ENCODE data around the gene CDX2.

GRCh38 chr13:27977476-27978300 lies 8.6 kb upstream of the CDX2 start:
- TF ChIP-seq, protein P1, sequence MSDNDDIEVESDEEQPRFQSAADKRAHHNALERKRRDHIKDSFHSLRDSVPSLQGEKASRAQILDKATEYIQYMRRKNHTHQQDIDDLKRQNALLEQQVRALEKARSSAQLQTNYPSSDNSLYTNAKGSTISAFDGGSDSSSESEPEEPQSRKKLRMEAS (IDR thresholded peaks at IDR 0.05): no peak
- TF ChIP-seq, protein P2, sequence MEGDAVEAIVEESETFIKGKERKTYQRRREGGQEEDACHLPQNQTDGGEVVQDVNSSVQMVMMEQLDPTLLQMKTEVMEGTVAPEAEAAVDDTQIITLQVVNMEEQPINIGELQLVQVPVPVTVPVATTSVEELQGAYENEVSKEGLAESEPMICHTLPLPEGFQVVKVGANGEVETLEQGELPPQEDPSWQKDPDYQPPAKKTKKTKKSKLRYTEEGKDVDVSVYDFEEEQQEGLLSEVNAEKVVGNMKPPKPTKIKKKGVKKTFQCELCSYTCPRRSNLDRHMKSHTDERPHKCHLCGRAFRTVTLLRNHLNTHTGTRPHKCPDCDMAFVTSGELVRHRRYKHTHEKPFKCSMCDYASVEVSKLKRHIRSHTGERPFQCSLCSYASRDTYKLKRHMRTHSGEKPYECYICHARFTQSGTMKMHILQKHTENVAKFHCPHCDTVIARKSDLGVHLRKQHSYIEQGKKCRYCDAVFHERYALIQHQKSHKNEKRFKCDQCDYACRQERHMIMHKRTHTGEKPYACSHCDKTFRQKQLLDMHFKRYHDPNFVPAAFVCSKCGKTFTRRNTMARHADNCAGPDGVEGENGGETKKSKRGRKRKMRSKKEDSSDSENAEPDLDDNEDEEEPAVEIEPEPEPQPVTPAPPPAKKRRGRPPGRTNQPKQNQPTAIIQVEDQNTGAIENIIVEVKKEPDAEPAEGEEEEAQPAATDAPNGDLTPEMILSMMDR (IDR thresholded peaks at IDR 0.05; ENCODE audit: low read depth, low read length, missing input control): no peak
- TF ChIP-seq TAF1 (conservative IDR thresholded peaks at IDR 0.05) (no peak), YY1 (IDR thresholded peaks at IDR 0.05) (no peak), EGR1 (IDR thresholded peaks at IDR 0.05; ENCODE audit: low read depth in 2 of 2) (no peak), RXRA (IDR thresholded peaks at IDR 0.05) (no peak), FOXA1 (IDR thresholded peaks at IDR 0.05) (no peak), ZBTB33 (IDR thresholded peaks at IDR 0.05) (no peak), SP1 (IDR thresholded peaks at IDR 0.05) (no peak), RAD21 (IDR thresholded peaks at IDR 0.05) (no peak), JUND (IDR thresholded peaks at IDR 0.05) (no peak), ATF3 (IDR thresholded peaks at IDR 0.05) (no peak), GABPA (IDR thresholded peaks at IDR 0.05 in 1 of 2, conservative IDR thresholded peaks at IDR 0.05 in 1 of 2) (no peak)
